H9 (cell line): ENCODE results near the gene PON1. TPM values are rescaled to one million over a fixed set of nuclear protein-coding genes. Genes with fewer than 3 reads are reported as not detected.

Source experiments
- DNase-seq: peaks from one replicate; pipeline ENCODE4 v3.0.0-alpha.2; 2017
- H2AFZ ChIP-seq: one replicate; pipeline ENCODE4 v1.6.1; 2013; ENCODE audit warnings: mild to moderate bottlenecking, low read length, control low read depth, moderate library complexity
- H2AK5ac ChIP-seq: 2 replicates; pipeline ENCODE4 v1.6.1; 2013; ENCODE audit warnings: low read length, control low read depth, mixed read lengths; ENCODE audit not compliant: insufficient read length
- H2BK120ac ChIP-seq: one replicate; pipeline ENCODE4 v1.6.1; 2013; ENCODE audit warnings: low read depth, mild to moderate bottlenecking, low read length, control low read depth, inconsistent platforms; ENCODE audit not compliant: poor library complexity, severe bottlenecking
- H2BK12ac ChIP-seq: 2 replicates; pipeline ENCODE4 v1.6.1; 2013; ENCODE audit warnings: low read length, control low read depth, mixed read lengths, low read depth; ENCODE audit not compliant: insufficient read length
- H2BK15ac ChIP-seq: 2 replicates; pipeline ENCODE4 v1.6.1; 2013; ENCODE audit warnings: low read depth, low read length, control low read depth
- H2BK20ac ChIP-seq: one replicate; pipeline ENCODE4 v1.6.1; 2013; ENCODE audit warnings: low read depth, mild to moderate bottlenecking, low read length, control low read depth, inconsistent platforms; ENCODE audit not compliant: poor library complexity, severe bottlenecking
- H2BK5ac ChIP-seq: 2 replicates; pipeline ENCODE4 v1.6.1; 2013; ENCODE audit warnings: low read length, control low read depth, mixed read lengths; ENCODE audit not compliant: insufficient read length
- H3K14ac ChIP-seq: 2 replicates; pipeline ENCODE4 v1.6.1; 2013; ENCODE audit warnings: low read length, control low read depth; ENCODE audit not compliant: insufficient read depth
- H3K18ac ChIP-seq: 2 replicates; pipeline ENCODE4 v1.6.1; 2013; ENCODE audit warnings: low read depth, mild to moderate bottlenecking, mixed read lengths, low read length, control low read depth; ENCODE audit not compliant: insufficient read length
- H3K23ac ChIP-seq: 2 replicates; pipeline ENCODE4 v1.6.1; 2013; ENCODE audit warnings: low read length, control low read depth, mixed read lengths, low read depth; ENCODE audit not compliant: insufficient read length
- H3K23me2 ChIP-seq: 2 replicates; pipeline ENCODE4 v1.6.1; 2013; ENCODE audit warnings: low read depth, mild to moderate bottlenecking, mixed read lengths, low read length, control low read depth; ENCODE audit not compliant: insufficient read length, poor library complexity, severe bottlenecking
- H3K27ac ChIP-seq: 2 replicates; pipeline ENCODE4 v1.5.1; 2013; ENCODE audit warnings: low read length, control low read depth, mixed read lengths, low read depth; ENCODE audit not compliant: insufficient read length
- H3K27me3 ChIP-seq: 2 replicates; pipeline ENCODE4 v1.6.1; 2013; ENCODE audit warnings: low read length, control low read depth, inconsistent platforms; ENCODE audit not compliant: insufficient read depth
- H3K4ac ChIP-seq: 2 replicates; pipeline ENCODE4 v1.6.1; 2013; ENCODE audit warnings: low read depth, mild to moderate bottlenecking, control low read depth, inconsistent platforms, low read length, moderate library complexity
- H3K4me1 ChIP-seq: 2 replicates; pipeline ENCODE4 v1.6.1; 2013; ENCODE audit warnings: low read length, control low read depth, inconsistent platforms; ENCODE audit not compliant: insufficient read depth
- H3K4me2 ChIP-seq: 2 replicates; pipeline ENCODE4 v1.6.1; 2013; ENCODE audit warnings: low read length, control low read depth, mixed read lengths; ENCODE audit not compliant: insufficient read length, insufficient read depth
- H3K56ac ChIP-seq: 2 replicates; pipeline ENCODE4 v1.6.1; 2013; ENCODE audit warnings: low read depth, mild to moderate bottlenecking, mixed read lengths, low read length, control low read depth; ENCODE audit not compliant: insufficient read length
- H3K79me1 ChIP-seq: 2 replicates; pipeline ENCODE4 v1.6.1; 2013; ENCODE audit warnings: low read depth, mild to moderate bottlenecking, moderate library complexity, low read length, control low read depth, inconsistent platforms; ENCODE audit not compliant: insufficient read depth, poor library complexity, severe bottlenecking
- H3K79me2 ChIP-seq: 2 replicates; pipeline ENCODE4 v1.6.1; 2013; ENCODE audit warnings: low read length, control low read depth, inconsistent platforms; ENCODE audit not compliant: insufficient read depth
- H3K9ac ChIP-seq: 2 replicates; pipeline ENCODE4 v1.6.1; 2013; ENCODE audit warnings: low read length, control low read depth, mixed read lengths; ENCODE audit not compliant: insufficient read length; ENCODE audit errors: extremely low read depth
- H3K9me3 ChIP-seq: one replicate; pipeline ENCODE4 v1.6.1; 2013; ENCODE audit warnings: low read depth, low read length, inconsistent platforms; ENCODE audit not compliant: control insufficient read depth
- H3T11ph ChIP-seq: one replicate; pipeline ENCODE4 v1.6.1; 2013; ENCODE audit warnings: mild to moderate bottlenecking, low read length, control low read depth, inconsistent platforms
- H4K20me1 ChIP-seq: one replicate; pipeline ENCODE4 v1.6.1; 2013; ENCODE audit not compliant: control insufficient read depth, insufficient read length, insufficient read depth
- H4K5ac ChIP-seq: 2 replicates; pipeline ENCODE4 v1.6.1; 2013; ENCODE audit warnings: low read depth, mild to moderate bottlenecking, mixed read lengths, low read length, control low read depth; ENCODE audit not compliant: insufficient read length
- H4K8ac ChIP-seq: replicated peaks from 2 replicates; pipeline ENCODE4 v1.6.1; 2013; ENCODE audit warnings: low read length, control low read depth, mixed read lengths, low read depth; ENCODE audit not compliant: insufficient read length
- H4K91ac ChIP-seq: 2 replicates; pipeline ENCODE4 v1.6.1; 2013; ENCODE audit warnings: low read depth, mild to moderate bottlenecking, moderate library complexity, mixed read lengths, low read length, control low read depth; ENCODE audit not compliant: insufficient read length
- H3K27ac Mint-ChIP-seq, 3 experiments: 2 replicates in 2 of 3; 3 replicates in 1 of 3; pipeline ENCODE4 v1.8.0; 2020 to 2021; ENCODE audit warnings: mixed read lengths in 3 of 3, mild to moderate bottlenecking in 1 of 3, moderate library complexity in 1 of 3
- H3K27me3 Mint-ChIP-seq: 2 replicates; pipeline ENCODE4 v1.8.0; 2021; ENCODE audit warnings: low read depth, mild to moderate bottlenecking, moderate library complexity, mixed read lengths
- H3K36me3 Mint-ChIP-seq, 3 experiments: 2 replicates in 2 of 3; 3 replicates in 1 of 3; pipeline ENCODE4 v1.8.0; 2020 to 2021; ENCODE audit warnings: low read depth in 3 of 3, mixed read lengths in 3 of 3; ENCODE audit not compliant: insufficient read depth in 1 of 3
- H3K4me1 Mint-ChIP-seq, 2 experiments: 2 replicates each; pipeline ENCODE4 v1.8.0; 2020; ENCODE audit warnings: mixed read lengths in 2 of 2
- H3K4me3 Mint-ChIP-seq, 2 experiments: 2 replicates in 1 of 2; 3 replicates in 1 of 2; pipeline ENCODE4 v1.8.0; 2020 to 2021; ENCODE audit warnings: mild to moderate bottlenecking in 2 of 2, mixed read lengths in 2 of 2, moderate library complexity in 1 of 2
- H3K9me3 Mint-ChIP-seq, 2 experiments: 2 replicates in 1 of 2; 3 replicates in 1 of 2; pipeline ENCODE4 v1.8.0; 2020; ENCODE audit warnings: mild to moderate bottlenecking in 2 of 2, mixed read lengths in 2 of 2, moderate library complexity in 1 of 2
- WGBS: extraction: QIAGEN DNeasy Blood & Tissue Kit; methylation state at CpG from one replicate; pipeline ENCODE4 v1.1.7; 2013; ENCODE audit warnings: missing lambda C conversion rate, low lambda C conversion rate, mixed read lengths; ENCODE audit not compliant: insufficient read length; ENCODE audit errors: extremely low coverage; 5-methylcytosine and 5-hydroxymethylcytosine counted together
- total RNA-seq: library from RNA; stranded (reverse); gene quantifications from 2 replicates; pipeline ENCODE4 v1.2.1, GENCODE V29; 2021
- TF ChIP-seq, protein P1 (sequence below): fragments of 200-600 bp; sonication (generic); conservative IDR thresholded peaks from 3 replicates; pipeline ENCODE4 v1.8.0; 2021; ENCODE audit warnings: antibody characterized with exemption, mild to moderate bottlenecking

Gene PON1
- total RNA-seq, 1 experiment from 2014 or later = 0.90 TPM

GRCh38 chr7:95251966-95252365 lies 72.4 kb downstream of the PON1 start:
- Histone ChIP-seq H3K4me1 (no peaks in the 10 kb centered on the region), H3K14ac (no peak overlapping the region), H3K4me2 (no peak overlapping the region), H2BK20ac (no peak overlapping the region), H2BK12ac (no peak overlapping the region), H4K8ac (no peak overlapping the region), H2BK120ac (no peak overlapping the region), H3K23me2 (no peaks in the 10 kb centered on the region), H2BK15ac (no peak overlapping the region), H3K27me3 (no peaks in the 10 kb centered on the region), H3K18ac (no peak overlapping the region), H4K91ac (no peak overlapping the region), H2AFZ (no peak overlapping the region), H2AK5ac (no peak overlapping the region), H2BK5ac (no peak overlapping the region), H3T11ph (no peak overlapping the region), H3K79me1 (no peaks in the 10 kb centered on the region), H3K4ac (no peak overlapping the region), H3K9ac (no peak overlapping the region), H3K23ac (no peak overlapping the region), H4K5ac (no peak overlapping the region), H4K20me1 (no peaks in the 10 kb centered on the region), H3K27ac (no peak overlapping the region), H3K9me3 (no peaks in the 10 kb centered on the region), H3K56ac (no peak overlapping the region), H3K79me2 (no peaks in the 10 kb centered on the region)
- TF ChIP-seq, protein P1, sequence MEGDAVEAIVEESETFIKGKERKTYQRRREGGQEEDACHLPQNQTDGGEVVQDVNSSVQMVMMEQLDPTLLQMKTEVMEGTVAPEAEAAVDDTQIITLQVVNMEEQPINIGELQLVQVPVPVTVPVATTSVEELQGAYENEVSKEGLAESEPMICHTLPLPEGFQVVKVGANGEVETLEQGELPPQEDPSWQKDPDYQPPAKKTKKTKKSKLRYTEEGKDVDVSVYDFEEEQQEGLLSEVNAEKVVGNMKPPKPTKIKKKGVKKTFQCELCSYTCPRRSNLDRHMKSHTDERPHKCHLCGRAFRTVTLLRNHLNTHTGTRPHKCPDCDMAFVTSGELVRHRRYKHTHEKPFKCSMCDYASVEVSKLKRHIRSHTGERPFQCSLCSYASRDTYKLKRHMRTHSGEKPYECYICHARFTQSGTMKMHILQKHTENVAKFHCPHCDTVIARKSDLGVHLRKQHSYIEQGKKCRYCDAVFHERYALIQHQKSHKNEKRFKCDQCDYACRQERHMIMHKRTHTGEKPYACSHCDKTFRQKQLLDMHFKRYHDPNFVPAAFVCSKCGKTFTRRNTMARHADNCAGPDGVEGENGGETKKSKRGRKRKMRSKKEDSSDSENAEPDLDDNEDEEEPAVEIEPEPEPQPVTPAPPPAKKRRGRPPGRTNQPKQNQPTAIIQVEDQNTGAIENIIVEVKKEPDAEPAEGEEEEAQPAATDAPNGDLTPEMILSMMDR = no peak
- Mint-ChIP-seq H3K36me3 (peaks cover 0 to 10% (median 0%) of the 10 kb centered on the region in 3 experiments; a peak in 3 of 7 replicates), H3K27me3 (no peaks in the 10 kb centered on the region), H3K27ac (no peak overlapping the region), H3K4me3 (no peak overlapping the region), H3K4me1 (peaks cover 3 to 6% of the 10 kb centered on the region in 2 experiments), H3K9me3 (no peaks in the 10 kb centered on the region)
- no peak for DNase-seq
- no CpG with 5 or more reads among the region's 1 CpG for WGBS
